HCT116 (cell line): ENCODE measurements around the gene ATRIP. TPM values are rescaled to one million over a fixed set of nuclear protein-coding genes. Genes with fewer than 3 reads are reported as not detected.

Experiments
- ATAC-seq: fragments of 200-7000 bp; cut with Tn5 transposase; 2 replicates; pipeline ENCODE4 v1.9.1; 2020; ENCODE audit warnings: mild to moderate bottlenecking, moderate library complexity
- BruUV-seq: library from RNA; stranded (reverse); fragments of 400-500 nt; replicated peaks from 2 replicates; lab custom pipeline; 2021; lab: Mats Ljungman, UMichigan
- CTCF ChIA-PET: fragments of 300-600 bp; sonication (Branson Sonifier 250); formaldehyde crosslinking; loops from one replicate; lab custom pipeline; 2021; ENCODE audit warnings: antibody characterized with exemption; lab: Charles Lee
- POLR2A ChIA-PET: fragments of 300-600, 350-600 bp; sonication (Branson Sonifier 250); formaldehyde crosslinking; loops from one replicate; lab custom pipeline; 2021; ENCODE audit warnings: antibody characterized with exemption; lab: Charles Lee
- RAD21 ChIA-PET, 2 experiments: fragments of 300-600 bp; sonication (Branson Sonifier 250); formaldehyde crosslinking; loops; one replicate each; lab custom pipeline; 2023; ENCODE audit warnings: low total read pairs in 2 of 2; ENCODE audit not compliant: uncharacterized antibody in 2 of 2, unreplicated experiment in 2 of 2, low non-redundant PET in 1 of 2; lab: Charles Lee
- DNase-seq: peaks from one replicate; pipeline ENCODE4 v3.0.0-alpha.2; 2010; ENCODE audit warnings: low read depth, low spot score
- H2AFZ ChIP-seq: fragments of 200-600 bp; shearing (Covaris generic), sonication (generic); 2 replicates; pipeline ENCODE4 v1.6.1; 2017; ENCODE audit warnings: low read depth, mixed run types, mixed read lengths, antibody characterized with exemption, low read length; ENCODE audit not compliant: poor library complexity, severe bottlenecking
- H3K27ac ChIP-seq: 2 replicates; pipeline ENCODE4 v1.5.1; 2012; ENCODE audit warnings: low read depth, low read length
- H3K27me3 ChIP-seq: fragments of 200-600 bp; sonication (generic); 2 replicates; pipeline ENCODE4 v1.6.1; 2016; ENCODE audit warnings: mixed run types, low read length, mixed read lengths; ENCODE audit not compliant: insufficient read depth
- H3K36me3 ChIP-seq, 2 experiments: fragments of 200-500 bp in 1 of 2; fragments of 200-600 bp in 1 of 2; sonication (Bioruptor generic) in 1 of 2; sonication (generic) in 1 of 2; 2 replicates each; pipeline versions ENCODE4 v1.5.1 to v1.6.1; 2014 to 2016; ENCODE audit warnings: low read length in 2 of 2, inconsistent platforms in 1 of 2, mixed read lengths in 1 of 2, mixed run types in 1 of 2; ENCODE audit not compliant: insufficient read depth in 2 of 2, control insufficient read depth in 1 of 2
- H3K4me1 ChIP-seq, 2 experiments: fragments of 200-600 bp in 1 of 2; sonication (generic) in 1 of 2; 2 replicates each; pipeline versions ENCODE4 v1.5.1 to v1.6.1; 2012 to 2017; ENCODE audit warnings: low read length in 2 of 2, inconsistent platforms in 1 of 2, mild to moderate bottlenecking in 1 of 2, mixed read lengths in 1 of 2, mixed run types in 1 of 2, moderate library complexity in 1 of 2; ENCODE audit not compliant: insufficient read depth in 2 of 2, control insufficient read depth in 1 of 2
- H3K4me2 ChIP-seq: fragments of 200-600 bp; sonication (generic); 2 replicates; pipeline ENCODE4 v1.6.1; 2017; ENCODE audit warnings: mixed run types, low read length, mixed read lengths
- H3K4me3 ChIP-seq, 2 experiments: fragments of 200-600 bp in 1 of 2; sonication (generic) in 1 of 2; replicated peaks in 1 of 2; 2 replicates each; pipeline ENCODE4 v1.5.1; 2011 to 2016; ENCODE audit warnings: low read length in 2 of 2, control low read depth in 1 of 2, low read depth in 1 of 2, mild to moderate bottlenecking in 1 of 2, mixed read lengths in 1 of 2, mixed run types in 1 of 2
- H3K79me2 ChIP-seq: fragments of 200-600 bp; sonication (generic); 2 replicates; pipeline ENCODE4 v1.6.1; 2017; ENCODE audit warnings: mild to moderate bottlenecking, mixed run types, low read length, moderate library complexity, mixed read lengths; ENCODE audit not compliant: insufficient read depth
- H3K9ac ChIP-seq: fragments of 200-600 bp; sonication (generic); 2 replicates; pipeline ENCODE4 v1.6.1; 2016; ENCODE audit warnings: low read length, mixed read lengths
- H3K9me2 ChIP-seq: fragments of 200-600 bp; sonication (generic), shearing (Covaris generic); 2 replicates; pipeline ENCODE4 v1.6.1; 2017; ENCODE audit warnings: mixed run types, mild to moderate bottlenecking, moderate library complexity; ENCODE audit not compliant: insufficient read depth
- H3K9me3 ChIP-seq, 2 experiments: fragments of 200-500 bp in 1 of 2; fragments of 200-600 bp in 1 of 2; sonication (Bioruptor generic) in 1 of 2; sonication (generic) in 1 of 2; 2 replicates each; pipeline ENCODE4 v1.6.1; 2014 to 2017; ENCODE audit warnings: low read length in 2 of 2, mixed read lengths in 2 of 2, inconsistent platforms in 1 of 2, low read depth in 1 of 2, mild to moderate bottlenecking in 1 of 2, mixed run types in 1 of 2, moderate library complexity in 1 of 2; ENCODE audit not compliant: control insufficient read depth in 1 of 2, insufficient read depth in 1 of 2
- H4K20me1 ChIP-seq: fragments of 200-600 bp; sonication (generic), shearing (Covaris generic); 2 replicates; pipeline ENCODE4 v1.6.1; 2017; ENCODE audit warnings: mixed run types, mild to moderate bottlenecking, moderate library complexity; ENCODE audit not compliant: insufficient read depth
- CBX3 ChIP-seq: IDR thresholded peaks from 2 replicates; pipeline ENCODE4 v1.6.1; 2012; ENCODE audit warnings: low read depth
- EZH2phosphoT487 ChIP-seq: fragments of 200-600 bp; IDR thresholded peaks from 2 replicates; pipeline ENCODE4 v1.6.1; 2018; ENCODE audit warnings: antibody characterized with exemption, borderline replicate concordance
- ZNF274 ChIP-seq: fragments of 200-500 bp; sonication (Bioruptor generic); IDR thresholded peaks from 2 replicates; pipeline ENCODE4 v1.6.1; 2014; ENCODE audit warnings: mild to moderate bottlenecking, low read depth, low read length, inconsistent platforms
- intact Hi-C: fragments of 100-400 bp; cut with micrococcal nuclease; formaldehyde crosslinking; loops from 2 replicates; pipeline ENCODE4 v1.10.0; 2022
- total RNA-seq: library from RNA; stranded (reverse); gene quantifications from one replicate; pipeline ENCODE4 v1.2.1, GENCODE V29; 2021; ENCODE audit not compliant: unreplicated experiment
- TF ChIP-seq, protein P1 (sequence below): IDR thresholded peaks from 2 replicates; pipeline ENCODE4 v1.6.1; 2012
- TF ChIP-seq, protein P2 (sequence below), 3 experiments: fragments of 200-600 bp in 1 of 3; sonication (generic) in 1 of 3; IDR thresholded peaks in 2 of 3; conservative IDR thresholded peaks in 1 of 3; 2 replicates each; pipeline ENCODE4 v1.5.1; 2012 to 2017; ENCODE audit warnings: low read depth in 2 of 3, low read length in 2 of 3, antibody characterized with exemption in 1 of 3, borderline replicate concordance in 1 of 3, control low read depth in 1 of 3, mild to moderate bottlenecking in 1 of 3, mixed read lengths in 1 of 3, mixed run types in 1 of 3, moderate library complexity in 1 of 3; ENCODE audit not compliant: insufficient read depth in 1 of 3

ATRIP gene
- total RNA-seq, 1 experiment from 2014 or later, result 15.6 TPM

DNA sequence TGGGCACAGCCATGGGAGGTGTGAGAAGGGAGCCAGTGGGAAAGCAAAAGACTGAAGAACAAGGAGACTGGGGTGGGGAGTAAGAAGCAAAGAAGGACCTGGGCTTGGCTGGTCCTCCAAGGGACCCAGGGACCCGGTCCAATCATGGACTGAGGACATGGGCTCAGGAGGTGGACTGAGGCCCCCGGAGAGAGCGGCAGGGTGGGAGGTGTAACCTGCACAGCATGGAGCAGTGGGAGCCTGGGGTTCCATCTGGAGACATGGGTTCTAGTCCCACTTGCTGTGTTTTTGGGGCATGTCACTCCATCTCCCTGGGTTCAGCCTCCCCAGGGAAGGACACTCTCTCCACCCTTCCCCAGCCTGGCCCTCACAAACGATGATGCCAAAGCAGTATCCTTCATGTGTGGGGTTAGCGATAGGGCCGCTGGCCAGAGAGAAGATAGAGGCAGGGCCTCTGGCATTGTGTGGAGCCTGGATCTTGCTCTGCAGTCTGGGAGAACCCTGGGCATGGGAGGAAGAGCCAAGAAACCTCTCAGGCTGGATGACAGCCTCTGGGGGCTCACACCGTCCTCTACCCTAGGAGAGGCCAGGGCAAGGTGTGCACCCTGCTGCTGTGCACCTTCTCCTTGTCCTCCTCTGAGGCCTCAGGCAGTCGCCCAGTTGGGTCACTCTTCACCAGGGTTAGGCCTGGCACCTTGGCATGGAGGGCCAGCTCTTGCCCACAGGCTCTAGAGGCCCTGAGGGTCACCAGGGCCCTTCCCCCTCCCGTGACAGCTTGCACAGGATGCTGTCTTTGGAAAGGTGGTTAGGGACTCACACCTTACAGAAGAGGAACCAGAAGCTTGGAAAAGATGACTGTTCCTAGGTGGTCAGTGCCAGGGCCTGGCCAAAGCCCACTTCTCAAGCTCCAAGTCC, 48.5 kb upstream of the ATRIP start:
- no peak for ATAC-seq
- Histone ChIP-seq H3K9ac (no peak overlapping the region), H2AFZ (no peak overlapping the region), H3K4me3 (no peak overlapping the region), H4K20me1 (no peaks in the 10 kb centered on the region), H3K27ac (no peak overlapping the region), H3K9me2 (no peaks in the 10 kb centered on the region), H3K27me3 (no peaks in the 10 kb centered on the region), H3K4me2 (no peak overlapping the region), H3K9me3 (no peaks in the 10 kb centered on the region), H3K79me2 (no peaks in the 10 kb centered on the region), H3K36me3 (no peaks in the 10 kb centered on the region), H3K4me1 (peaks cover 14 to 26% of the 10 kb centered on the region in 2 experiments)
- no peak for DNase-seq
- CTCF ChIA-PET, result interaction anchor here (1.5 to 8.0 kb wide), 2 partner anchors 37 to 38 kb away, joined by 5 to 386 read pairs; no protein-coding TSS in a partner anchor
- POLR2A ChIA-PET, result no interaction called here
- TF ChIP-seq, protein P1, sequence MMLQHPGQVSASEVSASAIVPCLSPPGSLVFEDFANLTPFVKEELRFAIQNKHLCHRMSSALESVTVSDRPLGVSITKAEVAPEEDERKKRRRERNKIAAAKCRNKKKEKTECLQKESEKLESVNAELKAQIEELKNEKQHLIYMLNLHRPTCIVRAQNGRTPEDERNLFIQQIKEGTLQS, result no peak
- TF ChIP-seq, protein P2, sequence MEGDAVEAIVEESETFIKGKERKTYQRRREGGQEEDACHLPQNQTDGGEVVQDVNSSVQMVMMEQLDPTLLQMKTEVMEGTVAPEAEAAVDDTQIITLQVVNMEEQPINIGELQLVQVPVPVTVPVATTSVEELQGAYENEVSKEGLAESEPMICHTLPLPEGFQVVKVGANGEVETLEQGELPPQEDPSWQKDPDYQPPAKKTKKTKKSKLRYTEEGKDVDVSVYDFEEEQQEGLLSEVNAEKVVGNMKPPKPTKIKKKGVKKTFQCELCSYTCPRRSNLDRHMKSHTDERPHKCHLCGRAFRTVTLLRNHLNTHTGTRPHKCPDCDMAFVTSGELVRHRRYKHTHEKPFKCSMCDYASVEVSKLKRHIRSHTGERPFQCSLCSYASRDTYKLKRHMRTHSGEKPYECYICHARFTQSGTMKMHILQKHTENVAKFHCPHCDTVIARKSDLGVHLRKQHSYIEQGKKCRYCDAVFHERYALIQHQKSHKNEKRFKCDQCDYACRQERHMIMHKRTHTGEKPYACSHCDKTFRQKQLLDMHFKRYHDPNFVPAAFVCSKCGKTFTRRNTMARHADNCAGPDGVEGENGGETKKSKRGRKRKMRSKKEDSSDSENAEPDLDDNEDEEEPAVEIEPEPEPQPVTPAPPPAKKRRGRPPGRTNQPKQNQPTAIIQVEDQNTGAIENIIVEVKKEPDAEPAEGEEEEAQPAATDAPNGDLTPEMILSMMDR (IDR thresholded peaks at IDR 0.05 in 2 of 3, conservative IDR thresholded peaks at IDR 0.05 in 1 of 3; ENCODE audit: borderline replicate concordance in 1 of 3, insufficient read depth in 1 of 3, low read depth in 2 of 3, low read length in 2 of 3), result no peak
- no peak for TF ChIP-seq ZNF274
- no peak for TF ChIP-seq CBX3
- no peak for TF ChIP-seq EZH2phosphoT487
- intact Hi-C loops, result no loop called here
- no TSS peak for BruUV-seq
- RAD21 ChIA-PET, result no interaction called here
